GM12872 (cell line): Measurements from ENCODE around the gene ATG7.

Experiments
- CTCF ChIP-seq: IDR thresholded peaks from 3 replicates; pipeline ENCODE4 v1.5.1; 2011; ENCODE audit warnings: low read depth, mild to moderate bottlenecking, low read length, moderate library complexity; ENCODE audit not compliant: insufficient read depth

Gene ATG7

GRCh38 chr3:11364181-11364580, 92.0 kb downstream of the ATG7 start:
- TF ChIP-seq CTCF = no peak

GRCh38 chr3:11367143-11367693, 95.0 kb downstream of the ATG7 start:
- no peak for TF ChIP-seq CTCF

GRCh38 chr3:11370191-11370590, 98.0 kb downstream of the ATG7 start:
- TF ChIP-seq CTCF = no peak

- no peak for TF ChIP-seq CTCF
Observed at GRCh38 chr3:11370966-11371365, 98.8 kb downstream of the ATG7 start.

GRCh38 chr3:11371747-11372146, 99.5 kb downstream of the ATG7 start:
- no peak for TF ChIP-seq CTCF

- TF ChIP-seq CTCF = no peak
Observed at GRCh38 chr3:11373235-11373634, 101.0 kb downstream of the ATG7 start.

GRCh38 chr3:11373654-11374053, 101.5 kb downstream of the ATG7 start:
- no peak for TF ChIP-seq CTCF
